HG03565 (cell line): ENCODE data around the gene MRPL50.
A peak's percentile ranks its signal among the peaks of the same experiment; 100 is the strongest.
"Not testable (repeated sequence)": the region's sequence is repeated elsewhere in the genome, so short reads cannot be mapped to it uniquely, and the experiment has no call there.

Experiments
- ATAC-seq: cut with Tn5 transposase; IDR thresholded peaks from one replicate; pipeline ENCODE4 v1.9.1; 2021; ENCODE audit warnings: mild to moderate bottlenecking, moderate library complexity; ENCODE audit not compliant: unreplicated experiment

The MRPL50 gene

DNA sequence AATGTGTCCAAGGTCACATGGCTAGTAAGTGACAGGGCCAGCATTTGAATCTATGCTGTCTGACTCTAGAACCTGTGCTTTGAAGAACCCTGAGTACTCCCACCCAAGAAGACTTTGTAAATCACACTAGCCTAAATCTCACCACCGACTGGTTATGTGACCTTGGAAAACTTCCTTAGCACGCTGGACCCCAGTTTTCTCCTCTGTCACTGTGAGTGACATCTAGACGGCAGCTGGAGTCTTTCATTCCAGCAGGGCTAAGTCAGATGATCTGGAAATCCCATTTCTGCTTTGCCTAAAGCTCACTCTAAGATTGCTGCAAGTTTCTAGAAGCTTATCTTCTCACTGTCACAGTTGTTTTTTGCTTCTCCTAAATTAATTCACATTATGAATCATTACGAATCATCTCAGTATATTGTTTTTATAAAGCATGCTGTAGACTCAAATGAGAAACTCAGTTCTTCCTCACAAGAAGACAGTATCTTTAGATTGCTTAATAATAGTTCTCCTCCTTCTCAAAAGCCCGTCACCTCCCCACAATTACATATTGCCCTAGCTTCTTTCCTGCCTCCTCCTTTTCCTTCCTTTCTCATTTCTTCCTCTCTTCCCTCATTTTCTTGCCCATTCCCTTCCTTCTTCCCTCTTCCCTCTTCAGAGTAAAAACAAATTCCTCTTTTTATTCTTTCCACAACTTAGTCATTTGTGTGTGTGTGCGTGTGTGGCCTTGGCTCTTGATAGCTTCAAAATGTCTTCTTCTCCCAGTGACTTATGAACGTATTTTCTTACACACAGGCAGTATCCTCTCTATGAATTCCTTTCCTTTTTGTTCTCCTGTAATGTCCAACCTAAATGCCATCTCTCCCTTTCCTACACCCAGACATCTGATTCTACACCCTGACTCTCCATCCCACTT is 20.4 kb upstream of the MRPL50 start:
- ATAC-seq, result no peak

DNA sequence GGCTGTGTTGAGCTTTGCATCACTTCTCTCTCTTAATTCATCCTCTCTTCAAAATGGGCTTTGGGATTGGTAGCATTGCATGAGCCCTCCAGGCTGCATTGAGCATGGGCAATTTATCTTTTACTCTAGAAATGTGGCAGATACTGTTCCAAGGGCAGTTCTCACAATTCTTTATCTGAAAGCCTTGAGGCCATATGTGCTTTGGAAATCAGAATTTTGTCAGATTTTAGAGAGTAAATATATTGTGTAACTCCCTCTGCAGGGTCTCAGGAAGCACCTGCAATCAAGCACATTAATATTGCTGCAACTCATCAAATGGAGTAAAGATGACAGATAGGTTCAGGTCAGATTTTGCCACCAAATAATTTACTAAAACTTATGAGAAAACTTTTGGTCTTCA is 19.6 kb upstream of the MRPL50 start:
- ATAC-seq, result no peak

DNA sequence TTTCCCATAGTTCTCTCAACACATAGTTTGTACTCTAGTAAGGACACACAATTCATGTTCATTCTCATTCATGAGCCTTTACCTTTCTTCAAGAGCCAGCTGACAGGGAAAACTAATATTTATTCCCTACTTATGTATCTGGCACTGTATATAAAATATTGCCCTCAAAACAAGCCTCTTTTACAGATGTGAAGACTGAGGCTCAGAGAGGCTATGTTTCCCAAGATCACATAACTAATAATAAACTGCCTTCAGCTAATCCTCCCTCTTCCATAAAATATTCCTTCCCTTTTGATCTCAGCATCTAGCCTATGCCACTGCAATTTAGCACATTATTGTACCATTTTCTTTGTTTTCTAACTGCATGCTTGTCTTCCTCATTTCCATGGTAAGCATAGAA is 19.0 kb upstream of the MRPL50 start:
- ATAC-seq, result no peak

- ATAC-seq, result no peak
These were observed 17.2 kb upstream of the MRPL50 start for GRCh38 chr9:101415578-101415977.

- ATAC-seq, result no peak
These were observed 16.4 kb upstream of the MRPL50 start for GRCh38 chr9:101414839-101415238.

DNA sequence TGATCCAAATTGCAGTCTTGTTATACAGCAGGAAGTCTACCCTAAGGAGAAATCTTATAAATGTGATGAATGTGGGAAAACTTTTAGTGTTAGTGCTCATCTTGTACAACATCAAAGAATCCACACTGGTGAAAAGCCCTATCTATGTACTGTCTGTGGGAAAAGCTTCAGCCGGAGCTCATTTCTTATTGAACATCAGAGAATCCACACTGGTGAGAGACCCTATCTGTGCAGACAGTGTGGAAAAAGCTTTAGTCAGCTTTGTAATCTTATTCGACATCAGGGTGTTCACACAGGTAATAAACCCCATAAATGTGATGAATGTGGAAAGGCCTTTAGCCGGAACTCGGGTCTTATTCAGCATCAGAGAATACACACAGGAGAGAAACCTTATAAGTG is 10.7 kb upstream of the MRPL50 start:
- no peak for ATAC-seq

DNA sequence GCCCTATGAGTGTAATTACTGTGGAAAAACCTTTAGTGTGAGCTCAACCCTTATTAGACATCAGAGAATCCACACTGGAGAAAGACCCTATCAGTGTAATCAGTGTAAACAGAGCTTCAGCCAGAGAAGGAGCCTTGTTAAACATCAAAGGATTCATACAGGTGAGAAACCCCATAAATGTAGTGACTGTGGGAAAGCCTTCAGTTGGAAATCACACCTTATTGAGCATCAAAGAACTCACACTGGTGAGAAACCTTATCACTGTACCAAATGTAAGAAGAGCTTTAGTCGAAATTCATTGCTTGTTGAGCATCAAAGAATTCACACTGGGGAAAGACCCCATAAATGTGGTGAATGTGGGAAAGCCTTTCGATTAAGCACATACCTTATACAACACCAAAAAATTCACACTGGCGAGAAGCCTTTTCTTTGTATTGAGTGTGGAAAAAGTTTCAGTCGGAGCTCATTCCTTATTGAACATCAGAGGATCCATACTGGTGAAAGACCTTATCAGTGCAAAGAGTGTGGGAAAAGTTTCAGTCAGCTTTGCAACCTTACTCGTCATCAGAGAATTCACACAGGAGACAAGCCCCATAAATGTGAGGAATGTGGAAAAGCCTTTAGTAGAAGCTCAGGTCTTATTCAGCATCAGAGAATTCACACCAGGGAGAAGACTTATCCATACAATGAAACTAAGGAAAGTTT is 10.1 kb upstream of the MRPL50 start:
- ATAC-seq, result no peak

- ATAC-seq, result no peak
These were observed 5.3 kb upstream of the MRPL50 start for GRCh38 chr9:101403516-101404285.

GRCh38 chr9:101400120-101400519 is 1.7 kb upstream of the MRPL50 start:
- ATAC-seq, result no peak

GRCh38 chr9:101399643-101399970 is 1.2 kb upstream of the MRPL50 start:
- ATAC-seq, result no peak

- ATAC-seq, result no peak
These were observed 668 bp upstream of the MRPL50 start for GRCh38 chr9:101398930-101399642.

- no peak for ATAC-seq
These were observed 711 bp downstream of the MRPL50 start for GRCh38 chr9:101397746-101398067.

GRCh38 chr9:101394687-101395086 is 3.7 kb downstream of the MRPL50 start:
- ATAC-seq, result no peak

DNA sequence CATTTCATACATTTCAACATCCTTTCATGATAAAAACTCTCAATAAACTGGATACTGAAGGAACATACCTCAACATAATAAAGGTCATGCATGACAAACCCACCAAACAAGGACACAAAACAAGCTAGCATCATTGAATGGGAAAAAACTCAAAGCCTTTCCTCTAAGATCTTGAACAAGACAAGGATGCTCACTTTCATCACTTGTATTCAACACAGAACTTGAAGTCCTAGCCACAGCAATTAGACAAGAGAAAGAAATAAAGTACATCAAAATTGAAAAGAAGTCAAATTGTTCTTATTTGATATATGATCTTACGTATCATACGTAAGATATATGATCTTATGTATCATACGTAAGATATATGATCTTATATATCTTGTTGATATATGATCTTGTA is 5.3 kb downstream of the MRPL50 start:
- no peak for ATAC-seq

DNA sequence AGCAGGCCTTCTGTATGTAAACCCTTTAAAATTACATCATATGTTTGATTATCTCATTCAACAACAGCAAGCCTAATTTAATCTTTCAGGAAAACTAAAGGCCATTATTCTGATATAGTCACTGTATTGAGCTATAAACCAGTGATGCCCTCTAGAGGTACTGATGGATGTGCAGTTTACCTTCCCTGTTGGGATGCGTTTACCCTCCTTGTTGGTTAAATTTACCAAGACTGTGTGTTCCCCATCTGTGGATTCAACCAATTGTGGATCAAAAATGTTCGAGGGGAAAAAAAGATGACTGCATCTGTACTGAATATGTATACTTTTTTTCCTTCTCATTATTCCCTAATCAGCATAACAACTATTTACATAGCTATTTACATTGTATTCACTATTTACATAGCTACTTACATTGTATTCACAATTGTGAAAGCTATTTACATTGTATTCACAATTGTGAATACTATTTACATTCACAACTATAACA is 9.9 kb downstream of the MRPL50 start:
- no peak for ATAC-seq

- ATAC-seq, result peak; percentile 79
These were observed 10.4 kb downstream of the MRPL50 start for GRCh38 chr9:101387871-101388506.

DNA sequence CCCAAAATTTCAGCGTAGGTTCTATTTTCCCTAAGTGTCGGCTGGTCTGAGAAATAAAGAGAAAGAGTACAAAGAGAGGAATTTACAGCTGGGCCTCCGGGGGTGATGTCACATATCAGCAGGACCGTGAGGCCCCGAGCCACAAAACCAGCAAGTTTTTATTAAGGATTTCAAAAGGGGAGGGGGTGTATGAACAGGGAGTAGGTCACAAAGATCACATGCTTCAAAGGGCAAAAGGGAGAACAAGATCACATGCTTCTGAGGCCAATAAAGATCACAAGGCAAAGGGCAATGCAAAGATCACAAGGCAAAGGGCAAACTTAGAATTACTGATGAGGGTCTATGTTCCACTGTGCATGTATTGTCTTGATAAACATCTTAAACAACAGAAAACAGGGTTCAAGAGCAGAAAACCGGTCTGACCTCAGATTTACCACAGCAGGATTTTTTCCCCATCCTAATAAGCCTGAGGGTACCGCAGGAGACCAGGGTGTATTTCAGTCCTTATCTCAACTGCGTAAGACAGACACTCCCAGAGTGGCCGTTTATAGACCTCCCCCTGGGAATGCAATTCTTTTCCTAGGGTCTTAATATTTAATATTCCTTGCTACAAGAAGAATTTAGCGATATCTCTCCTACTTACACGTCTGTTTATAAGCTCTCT is 13.4 kb downstream of the MRPL50 start, which contains the start of gene BAAT:
TSS of gene BAAT (minus strand) at position 134 of the 664 bp plus-strand sequence. CDS start 13,602 bp downstream, outside the sequence.
- ATAC-seq, result not testable (repeated sequence)

DNA sequence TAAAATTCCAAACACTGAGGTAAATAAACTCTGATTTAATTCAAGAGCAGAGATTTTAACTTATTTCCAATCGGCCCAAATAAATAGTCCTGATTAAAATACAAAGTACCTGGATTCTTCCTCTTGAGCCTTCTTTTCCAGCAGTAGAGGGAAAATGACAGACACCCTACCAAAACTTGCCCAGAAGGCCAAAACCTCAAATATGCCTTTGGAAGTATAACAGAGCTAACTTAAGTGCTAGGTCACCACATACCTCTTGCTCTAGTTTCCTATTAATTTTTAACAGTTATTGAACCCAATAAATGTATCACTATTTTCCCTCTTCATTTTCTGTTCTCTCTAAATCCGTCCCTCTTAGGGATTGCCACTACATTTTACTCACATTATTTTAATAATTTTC is 15.1 kb downstream of the MRPL50 start:
- no peak for ATAC-seq

DNA sequence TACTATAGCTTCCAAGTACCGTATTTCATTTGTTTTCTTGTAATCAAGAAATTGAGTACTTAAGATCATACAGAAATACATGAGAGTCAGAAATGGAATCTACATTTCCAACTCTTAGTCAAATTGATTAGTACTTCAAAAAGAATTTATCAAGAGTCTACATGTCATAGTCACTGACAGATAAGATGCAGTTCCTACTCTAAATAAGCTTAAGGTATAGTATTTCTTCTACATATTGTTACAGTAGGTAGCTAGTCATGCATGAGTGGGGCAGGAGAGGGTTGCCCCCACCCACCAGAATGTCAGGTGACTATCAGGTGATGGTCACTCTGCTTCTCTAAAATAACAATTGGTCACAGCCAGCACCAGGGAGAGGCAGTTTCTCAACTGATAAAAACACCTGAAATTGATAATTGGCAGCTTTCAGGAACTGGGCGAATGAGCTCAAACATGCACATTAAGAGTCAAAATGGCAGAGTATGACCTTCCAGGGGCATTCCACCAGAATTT is 16.5 kb downstream of the MRPL50 start:
- ATAC-seq, result no peak

DNA sequence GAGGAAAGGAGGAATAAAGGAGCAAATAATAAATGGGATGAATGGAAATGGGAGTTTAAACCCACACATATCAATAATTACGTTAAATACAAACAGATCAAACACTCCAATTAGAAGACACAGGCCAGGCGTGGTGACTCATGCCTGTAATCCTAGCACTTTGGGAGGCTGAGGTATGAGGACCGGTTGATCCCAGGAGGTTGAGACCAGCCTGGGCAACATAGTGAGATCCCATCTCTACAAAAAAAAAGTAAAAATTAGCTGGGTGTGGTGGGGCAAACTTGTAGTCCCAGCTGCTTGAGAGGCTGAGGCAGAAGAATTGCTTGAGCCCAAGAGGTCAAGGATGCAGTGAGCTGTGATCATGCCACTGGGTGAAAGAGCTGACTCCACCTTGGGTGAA is 17.3 kb downstream of the MRPL50 start:
- ATAC-seq, result no peak
